MG63 (cell line): Measurements from ENCODE around the gene RFT1. TPM values are rescaled to one million over a fixed set of nuclear protein-coding genes. Genes with fewer than 3 reads are reported as not detected.

Experiments used
- DNase-seq: peaks from one replicate; pipeline ENCODE4 v3.0.0-alpha.2; 2020
- H3K27me3 ChIP-seq: fragments of 250-450 bp; sonication (Bioruptor Pico); 2 replicates; pipeline ENCODE4 v1.5.1; 2020; ENCODE audit warnings: mild to moderate bottlenecking, moderate library complexity
- H3K36me3 ChIP-seq: fragments of 250-450 bp; sonication (Bioruptor Pico); 2 replicates; pipeline ENCODE4 v1.5.1; 2020; ENCODE audit warnings: mild to moderate bottlenecking, moderate library complexity
- H3K4me3 ChIP-seq: fragments of 250-450 bp; sonication (Bioruptor Pico); 2 replicates; pipeline ENCODE4 v1.5.1; 2020; ENCODE audit warnings: mild to moderate bottlenecking, moderate library complexity
- H3K9me3 ChIP-seq: fragments of 250-450 bp; sonication (Bioruptor Pico); 2 replicates; pipeline ENCODE4 v1.5.1; 2020; ENCODE audit warnings: mild to moderate bottlenecking, moderate library complexity
- total RNA-seq: library from RNA; depleted of rRNA; stranded (reverse); fragments of >200 nt; shearing (Covaris generic); gene quantifications from 2 replicates; pipeline ENCODE4 v1.2.3, GENCODE V29; 2014; ENCODE audit warnings: low replicate concordance

RFT1 gene
- total RNA-seq, 1 experiment from 2014 or later = 17.4 TPM

DNA sequence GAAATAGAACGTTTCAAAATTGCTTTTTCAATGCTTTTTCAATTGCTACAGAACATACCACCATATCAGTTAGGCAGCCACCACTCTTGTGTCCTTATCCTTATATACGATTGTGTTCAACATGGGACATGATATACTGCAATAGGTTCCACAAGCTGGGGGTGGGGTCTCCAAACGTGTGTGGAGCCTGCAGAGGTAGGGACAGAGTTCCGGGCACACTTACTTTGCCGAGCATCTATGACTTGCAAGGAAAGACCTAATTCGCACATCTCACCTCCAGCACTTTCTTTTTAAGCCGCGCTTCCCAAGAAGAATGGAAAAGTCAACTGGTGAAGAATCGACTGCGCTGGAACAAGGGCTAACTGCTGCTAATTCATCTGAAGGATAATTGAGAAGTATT lies 44.8 kb downstream of the RFT1 start:
- Histone ChIP-seq H3K27me3 (no peaks in the 10 kb centered on the region), H3K9me3 (no peaks in the 10 kb centered on the region), H3K4me3 (no peak overlapping the region), H3K36me3 (no peaks in the 10 kb centered on the region)
- no peak for DNase-seq

DNA sequence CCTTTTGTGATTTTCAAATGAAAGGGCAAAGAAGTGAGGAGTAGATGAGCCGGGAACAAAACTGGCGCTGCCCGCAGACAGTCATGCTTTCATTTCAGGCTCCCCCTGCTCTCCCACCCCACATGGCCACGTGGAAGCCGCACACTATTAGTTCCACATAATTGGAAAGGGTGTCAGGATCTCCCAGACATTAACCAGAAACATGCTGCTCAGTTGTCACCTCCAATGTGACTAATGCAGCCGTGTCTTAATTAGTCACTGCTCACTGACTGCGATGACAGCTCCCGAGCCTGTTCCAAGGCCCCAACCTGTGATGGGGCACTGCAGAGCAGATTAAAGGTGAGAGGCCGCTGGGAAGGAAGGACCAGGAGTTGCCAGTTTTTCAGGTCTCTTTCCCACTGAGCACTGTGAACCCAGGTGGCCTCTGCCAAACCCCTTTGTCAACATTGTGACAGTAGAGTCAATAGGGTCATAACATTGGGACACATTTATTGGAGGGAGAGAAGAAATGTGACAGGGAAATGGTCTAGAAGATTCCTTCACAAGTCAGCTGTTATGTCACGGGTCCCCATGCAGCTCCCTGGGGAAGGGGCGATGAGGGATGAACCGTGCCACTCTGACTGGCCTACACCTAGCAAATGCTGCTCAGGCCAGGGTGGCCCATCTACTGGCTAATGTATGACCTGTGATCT lies 45.8 kb downstream of the RFT1 start:
- Histone ChIP-seq H3K36me3 (no peaks in the 10 kb centered on the region), H3K27me3 (no peaks in the 10 kb centered on the region), H3K9me3 (no peaks in the 10 kb centered on the region), H3K4me3 (no peak overlapping the region)
- DNase-seq = no peak

DNA sequence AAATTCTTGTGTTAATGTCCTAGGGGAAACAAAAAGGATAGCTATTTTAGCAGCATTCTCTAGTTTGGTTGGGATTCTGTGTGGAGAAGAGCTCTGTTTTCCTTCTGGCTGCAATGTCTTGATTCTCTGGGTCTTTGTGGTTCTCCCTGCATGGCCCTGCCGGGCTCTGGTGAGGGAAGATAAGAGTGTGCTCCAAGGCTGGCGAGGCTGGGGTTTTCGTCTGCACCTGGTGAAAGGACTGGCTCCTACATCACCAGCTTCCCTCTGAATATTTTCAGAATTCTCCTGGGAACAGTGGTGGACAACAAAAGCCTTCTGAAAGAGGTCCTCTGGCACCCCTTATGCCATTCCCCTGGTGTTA lies 46.3 kb downstream of the RFT1 start:
- no peaks in the 10 kb centered on the region for H3K9me3 ChIP-seq
- H3K27me3 ChIP-seq = no peaks in the 10 kb centered on the region
- no peak for DNase-seq
- H3K36me3 ChIP-seq = no peaks in the 10 kb centered on the region
- H3K4me3 ChIP-seq = no peak overlapping the region

DNA sequence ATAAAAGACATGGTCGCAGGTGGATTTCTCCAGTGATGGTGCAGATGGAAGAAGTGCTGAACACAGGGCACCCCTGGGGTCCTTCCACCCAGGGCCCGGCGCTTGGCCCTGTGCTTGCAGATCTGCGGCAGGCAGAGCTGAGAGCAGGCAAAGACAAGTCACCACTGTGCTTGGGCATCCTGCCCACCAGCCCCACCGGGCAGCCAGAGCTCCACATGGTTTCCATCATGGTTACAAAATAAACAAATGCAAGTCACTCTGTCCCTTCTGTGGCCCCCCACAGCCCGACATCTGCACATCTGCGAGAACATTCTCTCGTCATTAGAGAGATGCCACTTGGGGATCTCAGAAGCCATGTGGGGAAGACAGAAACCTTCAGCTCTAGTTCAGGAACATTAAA lies 46.7 kb downstream of the RFT1 start:
- H3K27me3 ChIP-seq = no peaks in the 10 kb centered on the region
- no peaks in the 10 kb centered on the region for H3K36me3 ChIP-seq
- no peak overlapping the region for H3K4me3 ChIP-seq
- DNase-seq = no peak
- no peaks in the 10 kb centered on the region for H3K9me3 ChIP-seq

DNA sequence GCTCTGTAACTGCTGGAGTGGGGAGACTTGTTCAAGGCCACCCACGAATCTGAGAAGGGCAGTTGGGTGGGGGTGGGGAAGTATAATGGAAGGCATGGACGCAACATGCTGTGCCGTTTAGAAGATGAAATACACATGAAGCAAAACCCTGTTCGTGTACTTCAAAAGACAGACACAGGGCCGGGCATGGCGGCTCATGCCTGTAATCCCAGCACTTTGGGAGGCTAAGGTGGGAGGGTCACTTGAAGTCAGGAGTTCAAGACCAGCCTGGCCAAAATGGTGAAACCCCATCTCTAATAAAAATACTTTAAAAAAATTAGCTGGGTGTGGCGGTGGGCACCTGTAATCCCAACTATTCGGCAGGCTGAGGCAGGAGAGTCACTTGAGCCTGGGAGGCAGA lies 47.5 kb downstream of the RFT1 start:
- DNase-seq = no peak
- Histone ChIP-seq H3K27me3 (no peaks in the 10 kb centered on the region), H3K4me3 (no peak overlapping the region), H3K9me3 (no peaks in the 10 kb centered on the region), H3K36me3 (no peaks in the 10 kb centered on the region)

DNA sequence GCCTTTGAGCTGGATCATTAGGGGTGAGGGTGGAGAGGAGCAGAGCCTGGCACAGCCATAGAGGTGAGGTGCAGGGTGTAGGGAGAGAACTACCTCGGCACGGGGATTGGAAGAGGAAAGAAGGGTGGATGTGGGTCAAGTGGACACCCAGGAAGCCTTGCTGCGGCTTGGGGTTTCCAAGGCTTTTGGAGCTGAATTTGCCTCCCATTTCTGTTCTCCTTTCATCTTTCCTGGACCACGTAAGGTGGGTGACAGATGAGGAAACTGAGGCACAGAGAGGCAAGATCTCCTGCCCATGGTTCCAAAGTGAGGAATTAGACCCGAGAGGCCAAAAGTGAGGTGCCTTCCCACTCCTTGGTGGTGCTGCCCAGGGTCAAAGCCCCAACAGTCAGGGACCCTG lies 48.9 kb downstream of the RFT1 start:
- Histone ChIP-seq H3K9me3 (no peaks in the 10 kb centered on the region), H3K4me3 (no peak overlapping the region), H3K36me3 (no peaks in the 10 kb centered on the region), H3K27me3 (no peaks in the 10 kb centered on the region)
- DNase-seq = no peak

DNA sequence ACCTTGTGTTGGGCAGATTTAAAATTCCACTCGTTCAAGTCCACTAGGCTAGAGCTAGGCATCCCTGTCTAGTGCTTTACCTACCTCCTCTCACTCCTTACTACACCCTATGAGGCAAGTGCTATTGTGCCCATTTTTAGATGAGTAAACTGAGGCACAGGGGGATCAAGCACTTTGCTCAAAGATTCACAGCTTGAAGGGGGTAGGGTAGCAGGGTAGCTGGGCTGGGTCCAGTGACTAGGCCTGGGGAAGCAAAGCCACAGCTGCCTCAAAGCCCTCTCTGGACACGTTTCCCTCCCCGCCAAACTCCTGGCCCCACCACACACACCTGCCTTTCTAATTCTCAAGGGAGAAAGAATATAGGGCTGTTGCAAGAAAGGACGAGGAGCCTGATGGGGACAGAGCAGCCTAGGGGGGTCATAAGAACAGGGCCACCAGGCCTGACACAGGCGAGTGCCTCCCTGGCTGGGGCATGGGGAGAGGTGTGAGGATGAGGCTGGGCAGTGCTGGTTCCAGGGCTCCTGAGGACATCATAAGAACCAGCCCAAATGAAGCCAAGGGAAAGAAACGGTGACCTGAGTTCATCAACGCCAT lies 49.5 kb downstream of the RFT1 start:
- DNase-seq = no peak
- Histone ChIP-seq H3K4me3 (no peak overlapping the region), H3K27me3 (no peaks in the 10 kb centered on the region), H3K36me3 (no peaks in the 10 kb centered on the region), H3K9me3 (no peaks in the 10 kb centered on the region)

DNA sequence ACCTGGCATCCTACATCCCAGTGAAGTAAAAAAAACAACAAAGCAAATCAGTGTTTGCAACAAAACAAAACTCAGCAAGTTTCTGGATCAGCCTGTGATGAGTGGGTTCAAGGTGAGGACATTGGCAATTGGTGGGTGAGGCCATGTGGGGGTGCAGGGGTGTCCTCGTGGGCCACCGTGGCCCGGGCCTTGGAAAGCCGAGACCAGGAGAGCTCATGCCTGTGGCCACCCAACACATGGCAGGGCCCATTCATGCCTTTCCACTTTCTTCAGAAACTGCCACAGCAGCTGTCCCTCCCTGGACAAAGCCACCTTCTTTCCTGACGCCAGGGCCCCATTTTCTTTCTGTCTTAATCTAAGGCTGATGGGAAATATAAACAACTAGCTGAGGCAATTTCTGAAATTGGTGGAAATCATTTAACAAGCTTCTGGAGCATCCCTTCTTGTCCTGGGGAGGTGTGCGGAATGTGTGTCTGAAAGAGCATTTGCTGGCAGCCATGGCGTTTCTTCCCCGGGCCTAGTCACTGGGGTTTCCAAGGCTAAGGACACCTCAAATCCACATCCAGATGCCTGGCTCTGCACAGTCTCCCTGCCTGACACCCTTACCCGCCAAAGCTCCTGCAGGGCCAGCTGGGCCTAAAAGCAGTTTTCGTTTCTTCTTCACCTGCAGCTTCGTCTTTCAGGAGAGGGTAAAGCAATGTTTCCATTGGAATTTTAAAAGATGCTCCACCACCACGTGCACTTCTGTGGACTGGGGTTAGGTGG lies 50.3 kb downstream of the RFT1 start:
- Histone ChIP-seq H3K36me3 (no peaks in the 10 kb centered on the region), H3K9me3 (no peaks in the 10 kb centered on the region), H3K4me3 (no peak overlapping the region), H3K27me3 (no peaks in the 10 kb centered on the region)
- no peak for DNase-seq

DNA sequence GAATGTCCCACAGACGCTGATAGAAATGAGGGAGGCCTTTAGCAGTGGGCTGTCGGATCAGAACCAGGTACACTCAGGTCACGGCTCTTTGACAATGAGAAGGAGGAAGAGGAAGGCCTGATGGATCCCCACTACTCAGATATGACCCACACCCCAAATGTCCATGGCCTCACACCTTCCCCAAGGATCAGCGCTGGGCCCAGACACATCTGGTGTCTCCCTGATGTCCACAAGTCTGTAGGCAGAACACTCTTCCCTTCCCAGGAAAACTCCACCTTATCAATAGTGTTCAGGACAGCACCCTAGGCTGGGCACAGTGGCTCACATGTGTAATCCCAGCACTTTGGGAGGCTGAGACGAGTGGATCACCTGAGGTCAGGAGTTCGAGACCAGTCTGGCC lies 51.1 kb downstream of the RFT1 start:
- no peak for DNase-seq
- H3K4me3 ChIP-seq = no peak overlapping the region
- no peaks in the 10 kb centered on the region for H3K36me3 ChIP-seq
- no peaks in the 10 kb centered on the region for H3K27me3 ChIP-seq
- no peaks in the 10 kb centered on the region for H3K9me3 ChIP-seq

DNA sequence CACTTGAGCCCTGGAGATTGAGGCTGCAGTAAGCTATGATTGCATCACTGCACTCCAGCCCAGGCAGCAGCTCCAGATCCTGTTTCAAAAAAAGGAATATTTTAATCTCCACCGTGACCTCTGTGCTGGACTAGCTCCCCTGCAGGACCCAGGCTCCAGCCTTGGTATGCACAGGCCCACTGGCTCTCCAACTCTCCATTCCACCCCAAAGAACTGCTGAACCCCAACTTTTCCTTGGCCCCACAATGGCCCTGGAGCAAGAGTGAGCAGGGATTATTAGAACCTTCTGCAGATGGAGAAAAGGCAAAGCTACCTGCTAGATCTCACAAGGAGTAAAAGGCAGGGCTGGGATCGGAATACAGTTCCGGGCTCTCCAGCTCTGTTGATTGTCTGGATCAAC lies 51.6 kb downstream of the RFT1 start:
- no peaks in the 10 kb centered on the region for H3K27me3 ChIP-seq
- no peaks in the 10 kb centered on the region for H3K36me3 ChIP-seq
- H3K4me3 ChIP-seq = no peak overlapping the region
- no peak for DNase-seq
- no peaks in the 10 kb centered on the region for H3K9me3 ChIP-seq

DNA sequence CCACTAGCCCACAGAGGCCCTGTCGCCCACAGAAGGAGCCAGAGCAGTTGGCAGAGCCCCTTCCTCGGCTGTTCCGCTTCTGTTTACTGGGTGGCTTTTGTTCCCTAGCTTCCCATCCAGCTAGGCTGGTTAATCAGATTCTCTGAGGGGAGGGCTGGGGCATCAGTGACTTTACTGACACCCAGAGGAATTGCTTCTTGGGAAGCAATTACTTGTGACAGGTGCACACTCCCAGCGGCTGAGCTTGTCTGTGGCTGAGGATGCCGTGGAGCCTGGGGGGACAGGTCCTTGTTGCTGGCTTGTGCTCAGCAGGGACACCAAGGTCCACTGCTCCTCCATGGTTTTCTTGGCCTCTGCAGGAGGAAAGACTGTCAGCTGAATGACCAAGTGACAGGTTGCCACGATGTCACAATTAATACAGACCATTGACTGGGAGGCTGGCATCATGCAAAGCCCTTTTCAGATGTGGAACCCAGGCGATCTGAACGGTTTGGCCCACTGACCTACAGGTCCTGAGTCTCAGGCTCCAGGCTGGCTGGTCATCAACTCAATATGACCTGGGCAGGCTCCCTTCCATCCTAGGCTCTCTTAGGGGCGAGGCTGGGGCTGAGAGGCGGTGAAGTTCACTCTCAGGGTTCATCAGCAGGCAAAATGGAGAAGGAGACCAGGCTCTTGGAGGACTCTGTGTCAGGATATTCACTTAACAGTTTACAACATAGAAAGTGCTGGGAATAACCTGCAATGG lies 52.6 kb downstream of the RFT1 start:
- Histone ChIP-seq H3K27me3 (no peaks in the 10 kb centered on the region), H3K4me3 (no peak overlapping the region), H3K36me3 (no peaks in the 10 kb centered on the region), H3K9me3 (no peaks in the 10 kb centered on the region)
- DNase-seq = no peak

DNA sequence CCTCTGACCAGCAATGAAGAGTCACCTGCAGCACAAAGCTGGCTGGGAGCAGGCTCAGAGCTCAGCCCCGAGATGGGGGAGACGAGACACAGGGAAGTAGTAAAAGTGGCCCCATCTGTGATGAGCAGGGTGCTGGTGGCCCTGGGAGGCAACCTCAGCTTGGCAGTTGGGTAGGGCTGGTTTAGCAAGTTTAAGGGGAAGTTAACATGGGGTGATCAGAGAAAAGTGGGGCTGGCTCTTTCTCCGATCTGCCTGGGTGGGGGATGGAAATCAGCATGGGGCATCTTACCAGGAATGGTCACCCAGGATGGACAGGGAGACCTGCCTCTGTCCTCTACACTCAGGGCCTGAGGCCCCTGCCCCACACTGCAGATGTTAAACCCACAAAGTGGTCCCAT lies 54.5 kb downstream of the RFT1 start:
- DNase-seq = no peak
- no peak overlapping the region for H3K4me3 ChIP-seq
- H3K27me3 ChIP-seq = no peaks in the 10 kb centered on the region
- H3K9me3 ChIP-seq = no peaks in the 10 kb centered on the region
- no peaks in the 10 kb centered on the region for H3K36me3 ChIP-seq

DNA sequence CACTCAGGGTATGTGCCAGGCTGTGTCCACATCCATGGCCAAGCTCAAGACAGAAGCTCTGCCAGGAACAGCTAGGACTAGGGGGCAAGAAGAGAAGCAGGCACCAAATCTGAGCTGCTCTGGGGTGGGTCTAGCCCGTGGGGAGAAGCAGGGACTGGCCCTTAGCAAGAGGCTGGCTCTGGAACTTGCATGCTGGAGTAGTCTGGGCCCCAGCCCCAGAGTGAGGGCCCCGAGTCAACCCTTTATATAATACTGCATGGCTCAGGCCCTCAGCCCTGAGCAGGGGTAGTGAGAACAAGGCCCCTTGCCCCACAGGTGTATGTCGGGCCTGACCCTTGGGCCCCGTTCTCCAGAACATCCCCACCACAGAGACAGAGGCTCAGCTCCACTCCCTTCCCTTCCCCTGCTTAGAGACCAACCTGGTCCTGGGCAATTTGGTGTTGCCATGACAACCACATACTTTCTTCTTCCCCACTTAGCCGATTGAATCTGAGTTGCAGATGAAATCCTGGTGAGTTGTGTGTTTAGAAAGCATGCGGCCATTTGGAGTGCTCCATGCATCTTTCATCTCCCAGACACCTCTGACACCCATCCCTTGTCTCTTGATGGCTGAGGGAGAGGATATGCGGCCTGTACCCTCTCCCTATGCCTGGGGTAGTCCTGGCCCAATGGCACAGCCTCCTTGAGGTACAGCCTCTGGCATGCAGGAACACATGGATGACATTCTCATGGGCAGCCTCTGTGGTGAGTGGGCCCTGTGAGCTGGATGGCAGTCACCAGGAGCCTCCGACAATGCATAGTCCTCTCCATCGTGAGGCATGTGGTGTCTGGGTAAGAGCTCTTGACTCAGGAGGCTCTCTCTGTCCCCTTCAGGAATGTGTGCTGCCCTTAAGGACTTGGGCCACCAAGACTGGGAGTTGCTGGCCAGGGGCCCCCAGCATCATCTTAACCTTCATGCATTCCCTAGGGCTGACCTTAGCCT lies 55.2 kb downstream of the RFT1 start:
- Histone ChIP-seq H3K9me3 (no peaks in the 10 kb centered on the region), H3K36me3 (no peaks in the 10 kb centered on the region), H3K27me3 (no peaks in the 10 kb centered on the region), H3K4me3 (no peak overlapping the region)
- no peak for DNase-seq

DNA sequence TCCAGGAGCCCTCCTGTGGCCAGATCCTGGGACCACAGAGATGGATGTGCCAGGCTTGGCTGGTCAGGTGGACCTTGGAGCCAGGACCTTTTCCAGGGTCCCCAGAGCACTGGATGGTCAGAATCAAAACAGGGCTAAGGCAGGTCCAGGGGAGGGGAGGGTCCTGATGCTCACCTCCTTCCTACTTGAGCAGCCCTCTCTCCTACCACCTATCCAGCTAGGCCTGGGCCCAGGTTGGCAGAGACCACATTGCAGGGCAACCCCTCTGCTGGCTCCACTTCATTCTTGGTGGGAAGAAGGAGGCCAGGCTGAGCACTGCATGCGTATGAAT lies 55.9 kb downstream of the RFT1 start:
- H3K9me3 ChIP-seq = no peaks in the 10 kb centered on the region
- H3K36me3 ChIP-seq = no peaks in the 10 kb centered on the region
- no peaks in the 10 kb centered on the region for H3K27me3 ChIP-seq
- no peak overlapping the region for H3K4me3 ChIP-seq
- no peak for DNase-seq

DNA sequence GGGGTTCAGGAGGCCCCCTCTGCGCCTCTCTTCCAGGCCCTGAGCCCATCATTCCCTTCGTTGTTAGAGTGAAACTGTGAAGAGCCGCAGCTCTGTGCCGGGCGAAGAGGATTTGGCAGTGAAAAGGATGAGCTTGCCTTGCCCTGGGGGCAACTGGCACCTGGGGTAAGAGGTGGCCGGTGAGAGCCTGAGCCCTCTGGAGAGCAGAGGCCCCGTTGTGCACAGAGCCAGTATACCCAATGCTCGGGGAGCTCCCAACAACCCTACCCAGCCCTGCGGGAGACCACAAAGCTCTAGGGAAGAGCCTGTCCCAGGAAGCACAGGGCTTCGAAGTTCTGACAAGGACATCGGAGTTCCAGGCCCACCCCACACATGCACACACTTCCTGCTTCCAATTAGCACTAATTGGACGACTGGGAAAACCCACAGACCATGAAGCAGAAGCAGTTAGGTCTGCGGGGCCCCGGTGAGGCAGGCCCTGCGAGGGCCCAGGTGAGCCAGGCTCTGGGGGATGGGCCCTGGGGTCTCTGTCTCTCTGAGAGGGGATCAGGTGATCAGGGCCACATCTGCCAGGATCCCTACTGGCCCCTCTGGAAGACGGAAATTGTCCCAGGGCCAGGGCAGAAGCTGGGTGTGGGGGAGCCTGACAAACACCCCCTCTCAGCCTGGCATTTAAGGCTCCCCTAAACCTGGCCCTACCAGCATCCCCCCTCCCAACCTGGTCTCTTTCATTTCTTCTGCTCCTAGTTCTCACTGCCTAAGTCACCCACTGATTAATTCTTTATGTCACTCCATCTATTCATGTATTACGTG lies 56.5 kb downstream of the RFT1 start:
- Histone ChIP-seq H3K4me3 (no peak overlapping the region; the same call in 1 of the 2 replicates), H3K9me3 (no peaks in the 10 kb centered on the region), H3K36me3 (no peaks in the 10 kb centered on the region), H3K27me3 (no peaks in the 10 kb centered on the region)
- DNase-seq = no peak
